ENCODE data around the gene QSOX1.
A peak's percentile ranks its signal among the peaks of the same experiment; 100 is the strongest.
"Not testable (repeated sequence)": the region's sequence is repeated elsewhere in the genome, so short reads cannot be mapped to it uniquely, and the experiment has no call there.

Gene QSOX1

GRCh38 chr1:180154325-180155181, at the start of gene QSOX1:
Gene QSOX1, plus strand, starts transcription at chr1:180154869. Its CDS starts 39 bp downstream, at chr1:180154908.
- peak; percentile 89 for DNase-seq
- in situ Hi-C loops (cut with HindIII; ENCODE audit: low pct_ligation_motif_present, low pct_unique_long_range_greater_than_20kb, low sequenced_read_pairs) = no loop called here

GRCh38 chr1:180112091-180112490, 42.6 kb upstream of the QSOX1 start:
- in situ Hi-C loops (cut with HindIII; ENCODE audit: low pct_ligation_motif_present, low pct_unique_long_range_greater_than_20kb, low sequenced_read_pairs) = no loop called here
- DNase-seq = no peak

GRCh38 chr1:180112984-180113647, 41.6 kb upstream of the QSOX1 start:
- in situ Hi-C loops (cut with HindIII; ENCODE audit: low pct_ligation_motif_present, low pct_unique_long_range_greater_than_20kb, low sequenced_read_pairs) = no loop called here
- DNase-seq = no peak

GRCh38 chr1:180114396-180114945, 40.2 kb upstream of the QSOX1 start:
- no peak for DNase-seq
- in situ Hi-C loops (cut with HindIII; ENCODE audit: low pct_ligation_motif_present, low pct_unique_long_range_greater_than_20kb, low sequenced_read_pairs) = no loop called here

GRCh38 chr1:180116964-180117763, 37.5 kb upstream of the QSOX1 start:
- in situ Hi-C loops (cut with HindIII; ENCODE audit: low pct_ligation_motif_present, low pct_unique_long_range_greater_than_20kb, low sequenced_read_pairs) = no loop called here
- no peak for DNase-seq

GRCh38 chr1:180117764-180118116, 36.9 kb upstream of the QSOX1 start:
- in situ Hi-C loops (cut with HindIII; ENCODE audit: low pct_ligation_motif_present, low pct_unique_long_range_greater_than_20kb, low sequenced_read_pairs) = no loop called here
- DNase-seq = peak; percentile 22

- in situ Hi-C loops (cut with HindIII; ENCODE audit: low pct_ligation_motif_present, low pct_unique_long_range_greater_than_20kb, low sequenced_read_pairs) = no loop called here
- DNase-seq = no peak
These were observed 34.8 kb upstream of the QSOX1 start for GRCh38 chr1:180119837-180120236.

GRCh38 chr1:180123463-180123936, 31.2 kb upstream of the QSOX1 start:
- in situ Hi-C loops (cut with HindIII; ENCODE audit: low pct_ligation_motif_present, low pct_unique_long_range_greater_than_20kb, low sequenced_read_pairs) = no loop called here
- DNase-seq = no peak

GRCh38 chr1:180130651-180131050, 24.0 kb upstream of the QSOX1 start:
- no peak for DNase-seq
- in situ Hi-C loops (cut with HindIII; ENCODE audit: low pct_ligation_motif_present, low pct_unique_long_range_greater_than_20kb, low sequenced_read_pairs) = no loop called here

GRCh38 chr1:180131510-180131909, 23.2 kb upstream of the QSOX1 start:
- in situ Hi-C loops (cut with HindIII; ENCODE audit: low pct_ligation_motif_present, low pct_unique_long_range_greater_than_20kb, low sequenced_read_pairs) = no loop called here
- no peak for DNase-seq

- no peak for DNase-seq
- in situ Hi-C loops (cut with HindIII; ENCODE audit: low pct_ligation_motif_present, low pct_unique_long_range_greater_than_20kb, low sequenced_read_pairs) = no loop called here
These were observed 21.5 kb upstream of the QSOX1 start for GRCh38 chr1:180133193-180133592.

- in situ Hi-C loops (cut with HindIII; ENCODE audit: low pct_ligation_motif_present, low pct_unique_long_range_greater_than_20kb, low sequenced_read_pairs) = not testable (repeated sequence)
These were observed 21.0 kb upstream of the QSOX1 start for GRCh38 chr1:180133688-180134087.

GRCh38 chr1:180135535-180135934, 19.1 kb upstream of the QSOX1 start:
- in situ Hi-C loops (cut with HindIII; ENCODE audit: low pct_ligation_motif_present, low pct_unique_long_range_greater_than_20kb, low sequenced_read_pairs) = no loop called here
- DNase-seq = no peak

More at GRCh38 chr1:180133688-180134087, 21.0 kb upstream of the QSOX1 start:
- DNase-seq = not testable (repeated sequence)

- in situ Hi-C loops (cut with HindIII; ENCODE audit: low pct_ligation_motif_present, low pct_unique_long_range_greater_than_20kb, low sequenced_read_pairs) = no loop called here
- no peak for DNase-seq
These were observed 18.2 kb upstream of the QSOX1 start for GRCh38 chr1:180136331-180136967.

- in situ Hi-C loops (cut with HindIII; ENCODE audit: low pct_ligation_motif_present, low pct_unique_long_range_greater_than_20kb, low sequenced_read_pairs) = no loop called here
- no peak for DNase-seq
These were observed 17.7 kb upstream of the QSOX1 start for GRCh38 chr1:180136968-180137356.

GRCh38 chr1:180137776-180138175, 16.9 kb upstream of the QSOX1 start:
- in situ Hi-C loops (cut with HindIII; ENCODE audit: low pct_ligation_motif_present, low pct_unique_long_range_greater_than_20kb, low sequenced_read_pairs) = no loop called here
- no peak for DNase-seq

- DNase-seq = no peak
- in situ Hi-C loops (cut with HindIII; ENCODE audit: low pct_ligation_motif_present, low pct_unique_long_range_greater_than_20kb, low sequenced_read_pairs) = no loop called here
These were observed 13.2 kb upstream of the QSOX1 start for GRCh38 chr1:180141381-180141934.

- DNase-seq = no peak
- in situ Hi-C loops (cut with HindIII; ENCODE audit: low pct_ligation_motif_present, low pct_unique_long_range_greater_than_20kb, low sequenced_read_pairs) = no loop called here
These were observed 11.3 kb upstream of the QSOX1 start for GRCh38 chr1:180143359-180143758.
